OCI-LY7 (cell line): ENCODE measurements around the gene GSN.

Experiments
- CTCF ChIP-seq: fragments of 200-600 bp; sonication (generic); conservative IDR thresholded peaks from 2 replicates; pipeline ENCODE4 v1.5.1; 2014; ENCODE audit warnings: mild to moderate bottlenecking, antibody characterized with exemption, low read length, moderate library complexity, mixed read lengths
- EZH2phosphoT487 ChIP-seq: fragments of 200-600 bp; sonication (generic); IDR thresholded peaks from 2 replicates; pipeline ENCODE4 v1.6.1; 2018; ENCODE audit warnings: low read depth, borderline replicate concordance, mild to moderate bottlenecking, mixed run types, antibody characterized with exemption, low read length, moderate library complexity, mixed read lengths

GRCh38 chr9:121367306-121368137 lies 99.6 kb downstream of the GSN start:
- TF ChIP-seq CTCF (no peak), EZH2phosphoT487 (no peak)
